IMR-90 (cell line): ENCODE data around the gene GUCY2D. TPM values are rescaled to one million over a fixed set of nuclear protein-coding genes. Genes with fewer than 3 reads are reported as not detected.

Experiments
- ATAC-seq: fragments of 200-7000 bp; cut with Tn5 transposase; 2 replicates; pipeline ENCODE4 v1.9.1; 2020; ENCODE audit warnings: low read depth, mild to moderate bottlenecking, moderate library complexity
- BruUV-seq: library from RNA; stranded (reverse); fragments of 400-500 nt; replicated peaks from 2 replicates; lab custom pipeline; 2021; lab: Mats Ljungman, UMichigan
- CTCF ChIA-PET: fragments of 300-600 bp; formaldehyde crosslinking; extraction: SDS; loops from one replicate; lab custom pipeline; 2021; ENCODE audit warnings: antibody characterized with exemption; lab: Yijun Ruan, JAX
- POLR2A ChIA-PET: fragments of 300-600 bp; sonication (Branson Sonifier 250); formaldehyde crosslinking; loops from one replicate; lab custom pipeline; 2022; ENCODE audit warnings: antibody characterized with exemption; ENCODE audit not compliant: unreplicated experiment; lab: Charles Lee
- DNase-seq: peaks from one replicate; pipeline ENCODE4 v3.0.0; 2013
- H2AFZ ChIP-seq: replicated peaks from 2 replicates; pipeline ENCODE3; 2013; ENCODE audit warnings: low read length, mild to moderate bottlenecking; ENCODE audit not compliant: poor library complexity
- H2AK5ac ChIP-seq: 2 replicates; pipeline ENCODE4 v1.6.1; 2013; ENCODE audit warnings: low read depth, low read length, inconsistent platforms
- H2AK9ac ChIP-seq: replicated peaks from 2 replicates; pipeline ENCODE3; 2013; ENCODE audit warnings: mild to moderate bottlenecking, low read depth, low read length, moderate library complexity; ENCODE audit not compliant: poor library complexity
- H2BK120ac ChIP-seq: 2 replicates; pipeline ENCODE4 v1.6.1; 2013; ENCODE audit warnings: low read depth, low read length, inconsistent platforms
- H2BK15ac ChIP-seq: 3 replicates; pipeline ENCODE4 v1.6.1; 2013; ENCODE audit warnings: low read depth, low read length, inconsistent platforms
- H2BK20ac ChIP-seq: 2 replicates; pipeline ENCODE4 v1.6.1; 2013; ENCODE audit warnings: low read depth, mild to moderate bottlenecking, inconsistent platforms, low read length, moderate library complexity
- H2BK5ac ChIP-seq: 2 replicates; pipeline ENCODE4 v1.6.1; 2013; ENCODE audit warnings: mild to moderate bottlenecking, low read depth, low read length, inconsistent platforms; ENCODE audit not compliant: poor library complexity, severe bottlenecking
- H3K14ac ChIP-seq: replicated peaks from 2 replicates; pipeline ENCODE4 v1.6.1; 2013; ENCODE audit warnings: low read depth, low read length, inconsistent platforms
- H3K18ac ChIP-seq: 2 replicates; pipeline ENCODE4 v1.6.1; 2013; ENCODE audit warnings: low read depth, low read length, control low read depth
- H3K23ac ChIP-seq: 2 replicates; pipeline ENCODE4 v1.6.1; 2013; ENCODE audit warnings: low read depth, low read length, inconsistent platforms
- H3K27ac ChIP-seq: 2 replicates; pipeline ENCODE4 v1.5.1; 2013; ENCODE audit warnings: mild to moderate bottlenecking, control low read depth, low read length; ENCODE audit not compliant: insufficient read depth
- H3K27me3 ChIP-seq: 2 replicates; pipeline ENCODE4 v1.6.1; 2013; ENCODE audit warnings: low read length; ENCODE audit not compliant: control insufficient read depth, insufficient read depth
- H3K36me3 ChIP-seq: 2 replicates; pipeline ENCODE4 v1.6.1; 2013; ENCODE audit warnings: low read length, mixed read lengths; ENCODE audit not compliant: control insufficient read depth, insufficient read depth
- H3K4ac ChIP-seq: 2 replicates; pipeline ENCODE4 v1.6.1; 2013; ENCODE audit warnings: low read depth, low read length, inconsistent platforms
- H3K4me1 ChIP-seq: 2 replicates; pipeline ENCODE4 v1.6.1; 2013; ENCODE audit warnings: low read length, mixed read lengths; ENCODE audit not compliant: control insufficient read depth, insufficient read depth
- H3K4me2 ChIP-seq: 2 replicates; pipeline ENCODE4 v1.6.1; 2013; ENCODE audit warnings: low read depth, mild to moderate bottlenecking, control low read depth, low read length, moderate library complexity
- H3K4me3 ChIP-seq: 2 replicates; pipeline ENCODE4 v1.5.1; 2013; ENCODE audit warnings: low read depth, mild to moderate bottlenecking, control low read depth, low read length, moderate library complexity; ENCODE audit not compliant: insufficient read depth
- H3K56ac ChIP-seq: 2 replicates; pipeline ENCODE4 v1.6.1; 2013; ENCODE audit warnings: low read length, inconsistent platforms; ENCODE audit not compliant: insufficient read depth; ENCODE audit errors: extremely low read depth
- H3K79me1 ChIP-seq, 2 experiments: 2 replicates each; pipeline ENCODE4 v1.6.1; 2013; ENCODE audit warnings: low read length in 2 of 2, inconsistent platforms in 1 of 2, low read depth in 1 of 2
- H3K9ac ChIP-seq: 2 replicates; pipeline ENCODE4 v1.6.1; 2013; ENCODE audit warnings: low read depth, low read length, control low read depth
- H3K9me1 ChIP-seq: 2 replicates; pipeline ENCODE4 v1.6.1; 2013; ENCODE audit warnings: low read length, inconsistent platforms; ENCODE audit not compliant: insufficient read depth
- H3K9me3 ChIP-seq: 2 replicates; pipeline ENCODE4 v1.6.1; 2013; ENCODE audit warnings: low read length; ENCODE audit not compliant: control insufficient read depth, insufficient read depth
- H4K20me1 ChIP-seq: 2 replicates; pipeline ENCODE4 v1.6.1; 2013; ENCODE audit warnings: low read length, inconsistent platforms; ENCODE audit not compliant: insufficient read depth
- H4K5ac ChIP-seq: 2 replicates; pipeline ENCODE4 v1.6.1; 2013; ENCODE audit warnings: mild to moderate bottlenecking, low read depth, low read length, control low read depth
- H4K8ac ChIP-seq, 2 experiments: 2 replicates each; pipeline ENCODE4 v1.6.1; 2013; ENCODE audit warnings: low read depth in 2 of 2, low read length in 2 of 2, control low read depth in 1 of 2, inconsistent platforms in 1 of 2
- H4K91ac ChIP-seq: 2 replicates; pipeline ENCODE4 v1.6.1; 2013; ENCODE audit warnings: low read depth, low read length, inconsistent platforms; ENCODE audit not compliant: insufficient read depth
- BHLHE40 ChIP-seq: fragments of 150-350 bp; IDR thresholded peaks from 2 replicates; pipeline ENCODE4 v1.6.1; 2016; ENCODE audit warnings: mild to moderate bottlenecking, low read depth, low read length
- FOS ChIP-seq: fragments of 150-350 bp; IDR thresholded peaks from 2 replicates; pipeline ENCODE4 v1.6.1; 2016; ENCODE audit warnings: low read depth, low read length
- MAZ ChIP-seq: IDR thresholded peaks from 2 replicates; pipeline ENCODE4 v1.6.1; 2012; ENCODE audit warnings: low read depth, mild to moderate bottlenecking, low read length, improper control_type of control experiment, moderate library complexity, borderline replicate concordance
- POLR2A ChIP-seq: IDR thresholded peaks from 2 replicates; pipeline ENCODE4 v1.6.1; 2012; ENCODE audit warnings: mild to moderate bottlenecking, low read depth, low read length
- WGBS, 2 experiments: methylation state at CpG; one replicate each; pipeline versions ENCODE4 v1.1.5 to v1.1.7; 2013; ENCODE audit warnings: missing lambda C conversion rate in 2 of 2; ENCODE audit not compliant: insufficient read length in 1 of 2; ENCODE audit errors: extremely low coverage in 2 of 2; 5-methylcytosine and 5-hydroxymethylcytosine counted together
- dilution Hi-C: fragments of 300-500 bp; cut with HindIII; formaldehyde crosslinking; loops from one replicate; pipeline ENCODE4 v1.14.3; 2018; ENCODE audit warnings: low sequenced_read_pairs; ENCODE audit not compliant: unreplicated experiment
- in situ Hi-C: fragments of 300-500 bp; cut with MboI; formaldehyde crosslinking; loops from 3 replicates; pipeline ENCODE4 v1.14.3; 2019; ENCODE audit warnings: low sequenced_read_pairs, inconsistent platforms, mixed read lengths
- intact Hi-C: fragments of 100-400 bp; cut with micrococcal nuclease; formaldehyde crosslinking; loops from 2 replicates; pipeline ENCODE4 v1.10.0; 2022
- polyA plus RNA-seq, 3 experiments: library from polyadenylated mRNA; depleted of rRNA; stranded (reverse); fragments of >200 nt; gene quantifications; 2 replicates each; pipeline ENCODE4 v1.2.3, GENCODE V29; 2012; ENCODE audit warnings: low replicate concordance in 1 of 3
- total RNA-seq: library from RNA; depleted of rRNA; stranded (reverse); fragments of >200 nt; gene quantifications from 2 replicates; pipeline ENCODE4 v1.2.3, GENCODE V29; 2012
- TF ChIP-seq, protein P1 (sequence below): fragments of 150-350 bp; IDR thresholded peaks from 2 replicates; pipeline ENCODE4 v1.6.1; 2017; ENCODE audit warnings: mild to moderate bottlenecking, antibody characterized with exemption, low read length, low read depth

The GUCY2D gene
- total and polyA plus RNA-seq, 2 of the 4 experiments (the other 2 are of a cell fraction): 0.03 TPM; not detected in 1

DNA sequence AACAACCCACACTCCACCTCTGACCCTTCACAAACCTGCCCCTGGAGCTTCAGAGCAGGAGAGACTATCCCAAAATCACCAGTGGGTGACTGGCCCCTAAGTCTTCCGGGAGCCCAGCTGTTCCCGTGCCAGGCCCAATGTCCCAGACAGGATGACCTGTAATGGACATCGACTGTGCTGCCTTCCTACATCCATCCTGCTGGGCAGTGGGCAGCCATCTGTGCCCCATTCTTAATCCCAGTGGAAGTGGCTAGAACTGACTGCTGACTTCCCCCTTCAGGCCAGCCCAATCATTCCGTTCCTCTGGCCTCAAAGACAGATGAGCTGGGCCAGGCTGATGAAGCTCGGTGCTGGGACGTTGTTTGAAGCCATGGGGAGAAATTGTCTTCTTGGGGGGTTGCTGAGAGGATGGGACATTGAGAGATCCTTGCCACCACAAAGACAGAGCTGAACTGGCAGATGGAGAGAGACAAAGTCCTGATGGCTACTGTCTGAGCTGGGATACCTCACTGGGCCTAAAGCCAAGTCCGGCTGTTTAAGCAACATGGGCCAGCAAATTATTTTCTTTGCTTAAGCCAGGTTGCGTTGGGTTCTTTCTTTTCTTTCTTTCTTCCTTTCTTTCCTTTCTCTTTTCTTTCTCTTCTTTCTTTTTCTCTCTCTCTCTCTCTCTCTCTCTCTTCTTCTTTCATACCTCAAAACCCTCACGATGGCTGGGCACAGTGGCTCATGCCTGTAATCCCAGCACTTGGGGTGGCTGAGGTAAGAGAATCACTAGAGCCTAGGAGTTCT, 18.6 kb downstream of the GUCY2D start (continued):
- TF ChIP-seq, protein P1, sequence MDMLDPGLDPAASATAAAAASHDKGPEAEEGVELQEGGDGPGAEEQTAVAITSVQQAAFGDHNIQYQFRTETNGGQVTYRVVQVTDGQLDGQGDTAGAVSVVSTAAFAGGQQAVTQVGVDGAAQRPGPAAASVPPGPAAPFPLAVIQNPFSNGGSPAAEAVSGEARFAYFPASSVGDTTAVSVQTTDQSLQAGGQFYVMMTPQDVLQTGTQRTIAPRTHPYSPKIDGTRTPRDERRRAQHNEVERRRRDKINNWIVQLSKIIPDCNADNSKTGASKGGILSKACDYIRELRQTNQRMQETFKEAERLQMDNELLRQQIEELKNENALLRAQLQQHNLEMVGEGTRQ: no peak

DNA sequence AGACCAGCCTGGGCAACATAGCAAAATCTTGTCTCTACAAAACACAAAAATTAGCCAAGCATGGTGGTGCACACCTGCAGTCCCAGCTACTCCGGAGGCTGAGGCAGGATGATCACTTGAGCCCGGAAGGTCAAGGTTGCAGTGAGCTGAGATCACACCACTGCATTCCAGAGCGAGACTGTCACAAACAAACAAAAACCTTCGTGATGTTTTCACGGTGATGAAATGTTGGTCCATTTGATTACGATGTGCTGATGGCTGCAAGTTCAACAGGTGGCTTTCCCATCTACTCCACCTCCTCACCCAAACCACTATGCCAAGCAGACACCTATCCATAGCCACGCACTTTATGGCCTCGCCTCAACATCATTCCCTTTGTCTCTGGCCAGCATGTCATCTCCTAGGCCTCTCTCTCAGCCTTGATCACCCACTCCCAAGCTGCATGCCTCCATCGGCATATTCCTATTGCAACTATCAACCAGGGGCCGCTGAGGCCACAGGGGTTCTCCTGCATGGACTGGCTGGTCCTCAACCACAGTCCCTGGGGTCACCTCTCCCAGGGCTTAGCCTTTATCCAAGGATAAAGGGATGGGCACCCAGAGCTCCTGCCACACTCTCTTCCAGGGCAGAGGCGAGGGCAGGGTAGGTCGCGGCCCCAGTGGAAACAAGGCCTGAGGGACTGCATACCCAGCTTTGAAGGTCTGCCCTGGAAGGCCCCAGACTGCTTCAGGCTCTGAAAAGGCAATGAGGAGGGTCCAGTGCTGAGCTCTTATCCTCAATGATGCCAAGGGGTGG, 19.3 kb downstream of the GUCY2D start:
- BruUV-seq: no TSS peak
- no peak overlapping the region for H2BK15ac ChIP-seq
- no peaks in the 10 kb centered on the region for H3K9me1 ChIP-seq
- H4K20me1 ChIP-seq: no peaks in the 10 kb centered on the region
- in situ Hi-C loops: no loop called here
- ChIA-PET CTCF (interaction anchor here (0.6 to 1.4 kb wide), 2 partner anchors 20 to 32 kb away, joined by 4 to 6 read pairs; no protein-coding TSS in a partner anchor), POLR2A (no interaction called here)
- no peak overlapping the region for H3K4ac ChIP-seq
- H3K14ac ChIP-seq: no peak overlapping the region
- no peak overlapping the region for H3K9ac ChIP-seq
- no peak overlapping the region for H2AK9ac ChIP-seq
- no peaks in the 10 kb centered on the region for H3K9me3 ChIP-seq
- no peaks in the 10 kb centered on the region for H3K36me3 ChIP-seq
- H4K91ac ChIP-seq: no peak overlapping the region
- 80% methylated on average over 6 of the region's 13 CpGs; no CpG with 5 or more reads in 1 of the 2 experiments for WGBS, 2 experiments
- intact Hi-C loops: no loop called here
- H3K4me2 ChIP-seq: no peak overlapping the region
- no peak overlapping the region for H2BK120ac ChIP-seq
- TF ChIP-seq MAZ (no peak), BHLHE40 (no peak), POLR2A (no peak), FOS (no peak)
- H3K4me1 ChIP-seq: no peaks in the 10 kb centered on the region
- dilution Hi-C loops: no loop called here
- no peak overlapping the region for H2BK5ac ChIP-seq
- no peak overlapping the region for H3K27ac ChIP-seq
- no peak overlapping the region for H3K23ac ChIP-seq
- DNase-seq (no peak), ATAC-seq (no peak)
- no peak overlapping the region for H3K56ac ChIP-seq
- no peaks in the 10 kb centered on the region for H3K79me1 ChIP-seq
- no peak overlapping the region for H2BK20ac ChIP-seq
- no peak overlapping the region for H3K4me3 ChIP-seq
- no peak overlapping the region for H4K5ac ChIP-seq
- H2AK5ac ChIP-seq: no peak overlapping the region
- no peak overlapping the region for H3K18ac ChIP-seq
- H4K8ac ChIP-seq: no peak overlapping the region
- no peak overlapping the region for H2AFZ ChIP-seq
- peaks cover 46% of the 10 kb centered on the region for H3K27me3 ChIP-seq
